ENCODE data around the gene DEFB132. TPM values are rescaled to one million over a fixed set of nuclear protein-coding genes. Genes with fewer than 3 reads are reported as not detected.

Gene DEFB132
- total RNA-seq, 1 donor from 2014 or later = not detected

DNA sequence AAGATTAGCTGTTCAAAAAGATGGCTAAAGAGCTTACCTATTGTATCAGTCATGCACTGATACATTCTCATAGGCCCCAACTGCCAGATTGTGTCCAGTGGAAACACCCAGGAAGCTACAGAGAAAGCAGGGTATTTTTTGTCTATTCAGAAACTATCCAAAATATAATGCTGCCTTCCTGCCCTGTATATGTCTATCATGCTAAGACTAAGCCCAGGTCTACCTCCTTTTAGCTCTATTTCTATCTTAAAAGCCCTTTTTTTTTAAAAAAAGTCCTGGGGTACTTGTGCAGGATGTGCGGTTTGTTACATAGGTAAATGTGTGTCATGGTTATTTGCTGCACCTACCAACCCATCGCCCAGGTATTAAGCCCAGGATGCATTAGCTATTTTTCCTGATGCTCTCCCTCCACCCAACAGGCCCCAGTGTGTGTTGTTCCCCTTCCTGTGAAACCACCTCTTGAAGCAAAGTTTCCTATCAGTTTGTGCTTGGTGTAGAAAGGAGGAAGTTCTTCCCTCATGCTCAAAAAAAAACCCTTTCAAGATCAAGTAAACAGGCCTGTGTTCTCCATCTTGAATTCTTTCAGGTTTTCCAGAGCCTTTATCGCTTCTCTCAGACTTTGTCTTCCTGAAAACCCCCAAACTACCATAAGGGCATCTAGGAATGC is 30.0 kb upstream of the DEFB132 start:
- Mint-ChIP-seq H3K27me3 (ENCODE audit: unreplicated experiment) (peaks cover 54% of the 10 kb centered on the region), H3K4me1 (ENCODE audit: unreplicated experiment) (no peaks in the 10 kb centered on the region), H3K36me3 (ENCODE audit: unreplicated experiment) (no peaks in the 10 kb centered on the region), H3K4me3 (ENCODE audit: unreplicated experiment) (no peak overlapping the region), H3K27ac (ENCODE audit: unreplicated experiment) (no peak overlapping the region), H3K9me3 (ENCODE audit: unreplicated experiment) (no peaks in the 10 kb centered on the region)
- TF ChIP-seq, protein P1, sequence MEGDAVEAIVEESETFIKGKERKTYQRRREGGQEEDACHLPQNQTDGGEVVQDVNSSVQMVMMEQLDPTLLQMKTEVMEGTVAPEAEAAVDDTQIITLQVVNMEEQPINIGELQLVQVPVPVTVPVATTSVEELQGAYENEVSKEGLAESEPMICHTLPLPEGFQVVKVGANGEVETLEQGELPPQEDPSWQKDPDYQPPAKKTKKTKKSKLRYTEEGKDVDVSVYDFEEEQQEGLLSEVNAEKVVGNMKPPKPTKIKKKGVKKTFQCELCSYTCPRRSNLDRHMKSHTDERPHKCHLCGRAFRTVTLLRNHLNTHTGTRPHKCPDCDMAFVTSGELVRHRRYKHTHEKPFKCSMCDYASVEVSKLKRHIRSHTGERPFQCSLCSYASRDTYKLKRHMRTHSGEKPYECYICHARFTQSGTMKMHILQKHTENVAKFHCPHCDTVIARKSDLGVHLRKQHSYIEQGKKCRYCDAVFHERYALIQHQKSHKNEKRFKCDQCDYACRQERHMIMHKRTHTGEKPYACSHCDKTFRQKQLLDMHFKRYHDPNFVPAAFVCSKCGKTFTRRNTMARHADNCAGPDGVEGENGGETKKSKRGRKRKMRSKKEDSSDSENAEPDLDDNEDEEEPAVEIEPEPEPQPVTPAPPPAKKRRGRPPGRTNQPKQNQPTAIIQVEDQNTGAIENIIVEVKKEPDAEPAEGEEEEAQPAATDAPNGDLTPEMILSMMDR (IDR thresholded peaks at IDR 0.05) = no peak
- no peak for DNase-seq (ENCODE audit: extremely low spot score, unreplicated experiment)

DNA sequence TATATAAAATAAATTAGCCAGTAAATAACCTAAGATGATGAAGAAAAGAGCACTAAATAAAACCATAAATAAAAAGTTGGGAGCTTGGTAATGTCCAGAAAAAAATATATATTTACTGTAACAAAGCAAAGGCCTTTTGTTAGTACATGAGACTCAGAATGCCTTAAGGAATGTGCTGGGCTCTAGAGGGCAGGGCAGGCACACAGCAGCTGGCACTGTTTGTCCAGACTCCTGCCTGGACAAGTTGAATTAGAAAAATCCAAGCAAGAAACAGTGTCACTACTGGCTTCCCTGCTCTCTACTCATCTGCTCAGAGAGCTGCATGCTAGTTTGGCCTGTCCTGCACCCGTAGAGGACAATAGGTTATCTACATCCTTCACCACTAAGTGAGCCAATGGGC is 21.6 kb upstream of the DEFB132 start:
- H3K27ac Mint-ChIP-seq (ENCODE audit: unreplicated experiment) = no peak overlapping the region
- TF ChIP-seq, protein P1 (IDR thresholded peaks at IDR 0.05) = peak; percentile 51
- no peaks in the 10 kb centered on the region for H3K36me3 Mint-ChIP-seq (ENCODE audit: unreplicated experiment)
- no peaks in the 10 kb centered on the region for H3K9me3 Mint-ChIP-seq (ENCODE audit: unreplicated experiment)
- no peak overlapping the region for H3K4me3 Mint-ChIP-seq (ENCODE audit: unreplicated experiment)
- DNase-seq (ENCODE audit: extremely low spot score, unreplicated experiment) = no peak
- no peaks in the 10 kb centered on the region for H3K4me1 Mint-ChIP-seq (ENCODE audit: unreplicated experiment)
- H3K27me3 Mint-ChIP-seq (ENCODE audit: unreplicated experiment) = peaks cover 24% of the 10 kb centered on the region

GRCh38 chr20:237489-237888 is 20.0 kb upstream of the DEFB132 start:
- DNase-seq (ENCODE audit: extremely low spot score, unreplicated experiment) = no peak
- peaks cover 30% of the 10 kb centered on the region for H3K27me3 Mint-ChIP-seq (ENCODE audit: unreplicated experiment)
- TF ChIP-seq, protein P1 (IDR thresholded peaks at IDR 0.05) = no peak

DNA sequence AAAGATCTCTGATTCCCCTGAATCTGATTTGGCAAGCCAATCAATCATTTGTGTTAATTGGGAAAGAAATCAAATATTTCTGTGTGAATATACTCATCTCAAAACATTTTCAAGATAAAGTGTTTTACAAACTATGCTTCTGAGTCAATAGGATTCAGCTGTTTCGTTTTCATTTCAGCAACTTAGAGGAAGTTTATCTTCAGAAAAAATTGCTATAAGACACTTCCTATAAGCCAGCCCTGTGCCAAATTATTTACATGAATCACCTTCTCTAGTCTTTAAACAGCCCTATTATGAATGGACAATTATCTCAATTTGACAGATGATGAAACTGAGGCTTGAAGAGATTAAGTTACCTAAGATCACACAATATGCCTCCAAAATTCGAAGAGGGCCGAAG is 19.6 kb upstream of the DEFB132 start:
- Mint-ChIP-seq H3K27ac (ENCODE audit: unreplicated experiment) (no peak overlapping the region), H3K27me3 (ENCODE audit: unreplicated experiment) (peaks cover 32% of the 10 kb centered on the region), H3K9me3 (ENCODE audit: unreplicated experiment) (no peaks in the 10 kb centered on the region), H3K4me3 (ENCODE audit: unreplicated experiment) (no peak overlapping the region), H3K36me3 (ENCODE audit: unreplicated experiment) (no peaks in the 10 kb centered on the region), H3K4me1 (ENCODE audit: unreplicated experiment) (no peaks in the 10 kb centered on the region)
- TF ChIP-seq, protein P1 (IDR thresholded peaks at IDR 0.05) = no peak
- no peak for DNase-seq (ENCODE audit: extremely low spot score, unreplicated experiment)

More at GRCh38 chr20:237489-237888, 20.0 kb upstream of the DEFB132 start:
- H3K36me3 Mint-ChIP-seq (ENCODE audit: unreplicated experiment) = no peaks in the 10 kb centered on the region
- no peaks in the 10 kb centered on the region for H3K9me3 Mint-ChIP-seq (ENCODE audit: unreplicated experiment)
- H3K4me3 Mint-ChIP-seq (ENCODE audit: unreplicated experiment) = no peak overlapping the region
- no peaks in the 10 kb centered on the region for H3K4me1 Mint-ChIP-seq (ENCODE audit: unreplicated experiment)
- H3K27ac Mint-ChIP-seq (ENCODE audit: unreplicated experiment) = no peak overlapping the region

GRCh38 chr20:242905-243304 is 14.6 kb upstream of the DEFB132 start:
- TF ChIP-seq, protein P1 (IDR thresholded peaks at IDR 0.05) = no peak
- Mint-ChIP-seq H3K27me3 (ENCODE audit: unreplicated experiment) (peaks cover 51% of the 10 kb centered on the region), H3K4me3 (ENCODE audit: unreplicated experiment) (no peak overlapping the region), H3K4me1 (ENCODE audit: unreplicated experiment) (no peaks in the 10 kb centered on the region), H3K27ac (ENCODE audit: unreplicated experiment) (no peak overlapping the region), H3K36me3 (ENCODE audit: unreplicated experiment) (no peaks in the 10 kb centered on the region), H3K9me3 (ENCODE audit: unreplicated experiment) (no peaks in the 10 kb centered on the region)
- no peak for DNase-seq (ENCODE audit: extremely low spot score, unreplicated experiment)

Measured in osteocyte (in vitro differentiated cells).